Aorta (tissue), 5 donors: ENCODE results near the gene TMEM59L. TPM values are rescaled to one million over a fixed set of nuclear protein-coding genes. Genes with fewer than 3 reads are reported as not detected.

ENCODE experiments used
- ATAC-seq: fragments of 200-7000 bp; cut with Tn5 transposase; one replicate; pipeline ENCODE4 v1.9.1; 2022; ENCODE audit warnings: moderate library complexity; ENCODE audit not compliant: low FRiP score
- DNase-seq, 2 donors: peaks; one replicate each; pipeline ENCODE4 v3.0.0-alpha.2; 2020
- H3K27ac ChIP-seq, 2 donors: one replicate each; pipeline ENCODE4 v1.5.1; 2013; ENCODE audit warnings: low read length in 2 of 2, mild to moderate bottlenecking in 2 of 2, moderate library complexity in 2 of 2, control low read depth in 1 of 2, inconsistent platforms in 1 of 2, low read depth in 1 of 2
- H3K27me3 ChIP-seq, 2 donors: one replicate each; pipeline ENCODE4 v1.6.1; 2013; ENCODE audit warnings: control low read depth in 1 of 2, low read length in 1 of 2, mild to moderate bottlenecking in 1 of 2, moderate library complexity in 1 of 2; ENCODE audit not compliant: insufficient read depth in 2 of 2, control insufficient read depth in 1 of 2
- H3K36me3 ChIP-seq, 2 donors: one replicate each; pipeline ENCODE4 v1.6.1; 2013; ENCODE audit warnings: control low read depth in 1 of 2, low read length in 1 of 2, mild to moderate bottlenecking in 1 of 2; ENCODE audit not compliant: insufficient read depth in 2 of 2, control insufficient read depth in 1 of 2
- H3K4me1 ChIP-seq, 2 donors: one replicate each; pipeline ENCODE4 v1.6.1; 2013; ENCODE audit warnings: low read length in 2 of 2, control low read depth in 1 of 2, mild to moderate bottlenecking in 1 of 2, moderate library complexity in 1 of 2; ENCODE audit not compliant: insufficient read depth in 2 of 2, control insufficient read depth in 1 of 2
- H3K4me3 ChIP-seq, 2 donors: one replicate each; pipeline ENCODE4 v1.5.1; 2013; ENCODE audit warnings: low read length in 2 of 2, control low read depth in 1 of 2, mild to moderate bottlenecking in 1 of 2
- H3K9me3 ChIP-seq: one replicate; pipeline ENCODE4 v1.6.1; 2013; ENCODE audit warnings: mild to moderate bottlenecking, low read length; ENCODE audit not compliant: control insufficient read depth
- WGBS, 2 donors: extraction: QIAGEN DNeasy Blood & Tissue Kit; methylation state at CpG; one replicate each; pipeline ENCODE4 v1.1.7; 2013; 5-methylcytosine and 5-hydroxymethylcytosine counted together
- intact Hi-C, 2 donors: fragments of 100-400 bp; cut with DNase I; formaldehyde crosslinking; loops; one replicate each; pipeline versions ENCODE4 v1.14.2 to v1.15.0; 2022
- polyA plus RNA-seq, 2 donors: library from polyadenylated mRNA; stranded (reverse); fragments of 200-250 nt; gene quantifications; one replicate each; pipeline ENCODE4 v1.2.3, GENCODE V29; 2013
- total RNA-seq, 2 donors: library from RNA; stranded (reverse); fragmentation: NEBNext Ultra II Directional; extraction: Animal tissue kit (Norgen Biotek cat#: 25700); gene quantifications; one replicate each; pipeline ENCODE4 v1.2.1, GENCODE V29; 2021
- donor health status: healthy with polysubstance abuse.
- donor health status: Bipolar disorder and iron deficiency.
- donor health status: DM: no; HTN: no; CAD: no.
- donor health status: DM: no; HTN: no; CAD: no.
- donor health status: DM: yes; HTN: yes; CAD: no.

Gene TMEM59L
- total and polyA plus RNA-seq, 4 donors, result 0.97 to 8.9 (median 5.8) TPM

- 20 to 33% methylated on average over 25 of the region's 25 CpGs for WGBS, 2 donors
- Histone ChIP-seq H3K27me3 (no peaks in the 10 kb centered on the region), H3K27ac (peak overlapping the region in 1 of 2 donors; percentile 85), H3K4me1 (no peaks in the 10 kb centered on the region), H3K36me3 (no peaks in the 10 kb centered on the region), H3K4me3 (no peak overlapping the region), H3K9me3 (no peaks in the 10 kb centered on the region)
- DNase-seq, result peak; percentile 85 to 86
- peak; percentile 70 for ATAC-seq
- intact Hi-C loops, result no loop called here
Measured at GRCh38 chr19:18649371-18650020, 36.8 kb downstream of the TMEM59L start.

GRCh38 chr19:18650021-18650390 lies 37.3 kb downstream of the TMEM59L start:
- ATAC-seq, result peak; percentile 81
- 9 to 19% methylated on average over 17 of the region's 17 CpGs for WGBS, 2 donors
- H3K27me3 ChIP-seq, result no peaks in the 10 kb centered on the region
- peak overlapping the region in 1 of 2 donors; percentile 85 for H3K27ac ChIP-seq
- H3K4me3 ChIP-seq, result no peak overlapping the region
- intact Hi-C loops, result no loop called here
- no peaks in the 10 kb centered on the region for H3K4me1 ChIP-seq
- no peaks in the 10 kb centered on the region for H3K36me3 ChIP-seq
- peak; percentile 67 to 79 for DNase-seq
- H3K9me3 ChIP-seq, result no peaks in the 10 kb centered on the region

- 11 to 18% methylated on average over 34 of the region's 34 CpGs for WGBS, 2 donors
- peak; percentile 90 to 95 for DNase-seq
- ATAC-seq, result peak; percentile 86
- peak overlapping the region; percentile 2 to 85 for H3K27ac ChIP-seq
- H3K4me1 ChIP-seq, result no peaks in the 10 kb centered on the region
- no peaks in the 10 kb centered on the region for H3K9me3 ChIP-seq
- H3K4me3 ChIP-seq, result no peak overlapping the region
- no peaks in the 10 kb centered on the region for H3K36me3 ChIP-seq
- intact Hi-C loops, result no loop called here
- no peaks in the 10 kb centered on the region for H3K27me3 ChIP-seq
Measured at GRCh38 chr19:18650468-18651041, 37.9 kb downstream of the TMEM59L start.

- WGBS, 2 donors, result 93 to 100% methylated on average over 1 of the region's 1 CpG
- DNase-seq, result no peak
- intact Hi-C loops, result no loop called here
- H3K27ac ChIP-seq, result peak overlapping the region in 1 of 2 donors; percentile 9
- ATAC-seq, result no peak
- no peaks in the 10 kb centered on the region for H3K9me3 ChIP-seq
- H3K27me3 ChIP-seq, result no peaks in the 10 kb centered on the region
- H3K4me3 ChIP-seq, result no peak overlapping the region
- H3K4me1 ChIP-seq, result no peaks in the 10 kb centered on the region
- H3K36me3 ChIP-seq, result no peaks in the 10 kb centered on the region
Measured at GRCh38 chr19:18651300-18651699, 38.6 kb downstream of the TMEM59L start.

- no peak for DNase-seq
- Histone ChIP-seq H3K4me3 (no peak overlapping the region), H3K4me1 (no peaks in the 10 kb centered on the region), H3K9me3 (no peaks in the 10 kb centered on the region), H3K27ac (no peak overlapping the region), H3K36me3 (no peaks in the 10 kb centered on the region), H3K27me3 (no peaks in the 10 kb centered on the region)
- WGBS, 2 donors, result 90 to 91% methylated on average over 6 of the region's 6 CpGs
- intact Hi-C loops, result no loop called here
- ATAC-seq, result no peak
Measured at GRCh38 chr19:18651733-18652132, 39.1 kb downstream of the TMEM59L start.

- DNase-seq (no peak), ATAC-seq (no peak)
Measured at GRCh38 chr19:18653853-18654252, 41.2 kb downstream of the TMEM59L start.

GRCh38 chr19:18654469-18654868 lies 41.8 kb downstream of the TMEM59L start:
- no peak for DNase-seq
- intact Hi-C loops, result no loop called here
- no peak for ATAC-seq
- H3K4me1 ChIP-seq, result no peaks in the 10 kb centered on the region
- no peaks in the 10 kb centered on the region for H3K9me3 ChIP-seq
- no peaks in the 10 kb centered on the region for H3K27me3 ChIP-seq
- no peaks in the 10 kb centered on the region for H3K36me3 ChIP-seq
- no peak overlapping the region for H3K27ac ChIP-seq
- H3K4me3 ChIP-seq, result no peak overlapping the region
- 95 to 97% methylated on average over 7 of the region's 7 CpGs for WGBS, 2 donors

More at GRCh38 chr19:18653853-18654252, 41.2 kb downstream of the TMEM59L start:
- Histone ChIP-seq H3K27me3 (no peaks in the 10 kb centered on the region), H3K9me3 (no peaks in the 10 kb centered on the region), H3K36me3 (no peaks in the 10 kb centered on the region), H3K4me1 (no peaks in the 10 kb centered on the region), H3K4me3 (no peak overlapping the region), H3K27ac (no peak overlapping the region)
- 98 to 100% methylated on average over 1 of the region's 1 CpG for WGBS, 2 donors
- intact Hi-C loops, result no loop called here

GRCh38 chr19:18655173-18655844 lies 42.6 kb downstream of the TMEM59L start:
- DNase-seq, result no peak

More at GRCh38 chr19:18655173-18655844, 42.6 kb downstream of the TMEM59L start:
- Histone ChIP-seq H3K9me3 (no peaks in the 10 kb centered on the region), H3K27me3 (no peaks in the 10 kb centered on the region), H3K27ac (no peak overlapping the region), H3K4me1 (no peaks in the 10 kb centered on the region), H3K4me3 (no peak overlapping the region), H3K36me3 (no peaks in the 10 kb centered on the region)
- WGBS, 2 donors, result 97% methylated on average over 13 of the region's 13 CpGs
- no peak for ATAC-seq
- intact Hi-C loops, result no loop called here
